Mesenchymal stem cell (in vitro differentiated cells and primary cell): Measurements from ENCODE around the gene ACTR8.

ENCODE experiments used
- DNase-seq: peaks from one replicate; pipeline ENCODE4 v3.0.0-alpha.2; 2013
- H2AFZ ChIP-seq: one replicate; pipeline ENCODE4 v1.6.1; 2013; ENCODE audit warnings: low read depth, mild to moderate bottlenecking, control low read depth, inconsistent platforms, low read length, moderate library complexity
- H2AK5ac ChIP-seq: 2 replicates; pipeline ENCODE4 v1.6.1; 2013; ENCODE audit warnings: low read length, moderate library complexity, mild to moderate bottlenecking, inconsistent platforms; ENCODE audit not compliant: severe bottlenecking
- H2BK120ac ChIP-seq: one replicate; pipeline ENCODE4 v1.6.1; 2013; ENCODE audit warnings: low read depth, mild to moderate bottlenecking, inconsistent platforms, low read length, moderate library complexity
- H2BK12ac ChIP-seq, 2 experiments: one replicate each; pipeline ENCODE4 v1.6.1; 2013; ENCODE audit warnings: inconsistent platforms in 2 of 2, low read length in 2 of 2, mild to moderate bottlenecking in 2 of 2, moderate library complexity in 2 of 2, control low read depth in 1 of 2
- H2BK15ac ChIP-seq: one replicate; pipeline ENCODE4 v1.6.1; 2013; ENCODE audit warnings: mild to moderate bottlenecking, low read depth, inconsistent platforms; ENCODE audit not compliant: poor library complexity, severe bottlenecking
- H2BK5ac ChIP-seq: 2 replicates; pipeline ENCODE4 v1.6.1; 2013; ENCODE audit warnings: low read depth, mild to moderate bottlenecking, low read length, control low read depth, inconsistent platforms; ENCODE audit not compliant: poor library complexity, severe bottlenecking
- H3K14ac ChIP-seq, 2 experiments: one replicate each; pipeline ENCODE4 v1.6.1; 2013; ENCODE audit warnings: inconsistent platforms in 2 of 2, low read length in 2 of 2, control low read depth in 1 of 2, mild to moderate bottlenecking in 1 of 2, moderate library complexity in 1 of 2
- H3K18ac ChIP-seq, 2 experiments: one replicate each; pipeline ENCODE4 v1.6.1; 2013; ENCODE audit warnings: inconsistent platforms in 2 of 2, low read length in 2 of 2, control low read depth in 1 of 2, low read depth in 1 of 2, mild to moderate bottlenecking in 1 of 2
- H3K23ac ChIP-seq, 2 experiments: one replicate each; pipeline ENCODE4 v1.6.1; 2013; ENCODE audit warnings: inconsistent platforms in 2 of 2, low read length in 2 of 2, mild to moderate bottlenecking in 2 of 2, moderate library complexity in 2 of 2, control low read depth in 1 of 2
- H3K27ac ChIP-seq: 2 replicates; pipeline ENCODE4 v1.5.1; 2013; ENCODE audit warnings: mild to moderate bottlenecking, moderate library complexity, low read length, control low read depth, inconsistent platforms; ENCODE audit not compliant: poor library complexity, severe bottlenecking
- H3K27me3 ChIP-seq, 2 experiments: 2 replicates each; pipeline versions ENCODE4 v1.6.1 to v1.7.0; 2013; ENCODE audit warnings: low read length in 2 of 2, mild to moderate bottlenecking in 2 of 2, moderate library complexity in 2 of 2, control low read depth in 1 of 2, inconsistent platforms in 1 of 2; ENCODE audit not compliant: control insufficient read depth in 1 of 2, insufficient read depth in 1 of 2
- H3K36me3 ChIP-seq, 2 experiments: 2 replicates each; pipeline versions ENCODE4 v1.6.1 to v1.7.0; 2013; ENCODE audit warnings: low read length in 2 of 2, control low read depth in 1 of 2, inconsistent platforms in 1 of 2, low read depth in 1 of 2, mild to moderate bottlenecking in 1 of 2; ENCODE audit not compliant: insufficient read depth in 2 of 2, control insufficient read depth in 1 of 2
- H3K4ac ChIP-seq, 2 experiments: one replicate each; pipeline ENCODE4 v1.6.1; 2013; ENCODE audit warnings: inconsistent platforms in 2 of 2, low read length in 2 of 2, mild to moderate bottlenecking in 2 of 2, moderate library complexity in 2 of 2, control low read depth in 1 of 2, low read depth in 1 of 2
- H3K4me1 ChIP-seq: 2 replicates; pipeline ENCODE4 v1.6.1; 2013; ENCODE audit warnings: low read depth, low read length, control low read depth; ENCODE audit not compliant: control insufficient read depth, insufficient read depth
- H3K4me2 ChIP-seq: 2 replicates; pipeline ENCODE4 v1.6.1; 2013; ENCODE audit warnings: low read length, mild to moderate bottlenecking, inconsistent platforms; ENCODE audit not compliant: poor library complexity, severe bottlenecking
- H3K4me3 ChIP-seq, 2 experiments: 2 replicates each; pipeline versions ENCODE4 v1.5.1 to v1.7.0; 2013; ENCODE audit warnings: low read length in 2 of 2, mild to moderate bottlenecking in 2 of 2, control low read depth in 1 of 2, low read depth in 1 of 2; ENCODE audit not compliant: insufficient read depth in 1 of 2
- H3K79me1 ChIP-seq: replicated peaks from 2 replicates; pipeline ENCODE4 v1.6.1; 2013; ENCODE audit warnings: mild to moderate bottlenecking, control low read depth, low read length, inconsistent platforms; ENCODE audit not compliant: poor library complexity, severe bottlenecking
- H3K9ac ChIP-seq: 2 replicates; pipeline ENCODE4 v1.7.0; 2013; ENCODE audit warnings: mild to moderate bottlenecking, low read length, moderate library complexity
- H3K9me3 ChIP-seq: 2 replicates; pipeline ENCODE4 v1.7.0; 2013; ENCODE audit warnings: mild to moderate bottlenecking, low read length; ENCODE audit not compliant: control insufficient read depth
- H4K8ac ChIP-seq: one replicate; pipeline ENCODE4 v1.6.1; 2013; ENCODE audit warnings: inconsistent platforms, mild to moderate bottlenecking, low read length, moderate library complexity
- H4K91ac ChIP-seq: one replicate; pipeline ENCODE4 v1.6.1; 2013; ENCODE audit warnings: mild to moderate bottlenecking, low read length, inconsistent platforms
- WGBS: methylation state at CpG from one replicate; pipeline ENCODE4 v1.1.7; 2013; ENCODE audit warnings: mixed read lengths; 5-methylcytosine and 5-hydroxymethylcytosine counted together

ACTR8 gene

GRCh38 chr3:53829605-53830004 lies 52.3 kb downstream of the ACTR8 start:
- Histone ChIP-seq H2BK120ac (no peak overlapping the region), H3K18ac (no peak overlapping the region), H3K4me1 (no peaks in the 10 kb centered on the region), H2BK5ac (no peak overlapping the region), H3K9ac (no peak overlapping the region), H3K79me1 (no peaks in the 10 kb centered on the region), H3K14ac (no peak overlapping the region), H3K23ac (no peak overlapping the region), H2AK5ac (no peak overlapping the region), H2AFZ (no peak overlapping the region), H3K4me3 (no peak overlapping the region), H2BK15ac (no peak overlapping the region), H4K91ac (no peak overlapping the region), H2BK12ac (no peak overlapping the region), H3K9me3 (no peaks in the 10 kb centered on the region), H3K4me2 (no peak overlapping the region), H3K36me3 (no peaks in the 10 kb centered on the region), H3K27ac (no peak overlapping the region), H3K27me3 (no peaks in the 10 kb centered on the region), H4K8ac (no peak overlapping the region), H3K4ac (no peak overlapping the region)
- 84% methylated on average over 2 of the region's 2 CpGs for WGBS
- no peak for DNase-seq

GRCh38 chr3:53828581-53828980 lies 53.4 kb downstream of the ACTR8 start:
- Histone ChIP-seq H3K9ac (no peak overlapping the region), H3K9me3 (no peaks in the 10 kb centered on the region), H2AFZ (no peak overlapping the region), H2BK120ac (no peak overlapping the region), H4K91ac (no peak overlapping the region), H3K27me3 (no peaks in the 10 kb centered on the region), H3K4ac (no peak overlapping the region), H3K36me3 (peaks cover 0 to 1% of the 10 kb centered on the region in 2 experiments), H3K4me3 (no peak overlapping the region), H2BK12ac (no peak overlapping the region), H4K8ac (no peak overlapping the region), H2BK5ac (no peak overlapping the region), H3K4me1 (no peaks in the 10 kb centered on the region), H2BK15ac (no peak overlapping the region), H3K4me2 (no peak overlapping the region), H3K23ac (no peak overlapping the region), H3K27ac (no peak overlapping the region), H3K79me1 (no peaks in the 10 kb centered on the region), H3K18ac (no peak overlapping the region), H3K14ac (no peak overlapping the region), H2AK5ac (no peak overlapping the region)
- 100% methylated on average over 1 of the region's 1 CpG for WGBS
- DNase-seq, result no peak

- peaks cover 0 to 2% of the 10 kb centered on the region in 2 experiments for H3K36me3 ChIP-seq
- H2AK5ac ChIP-seq, result no peak overlapping the region
- no peak overlapping the region for H3K23ac ChIP-seq
- H3K14ac ChIP-seq, result no peak overlapping the region
- no peak overlapping the region for H3K9ac ChIP-seq
- no peak overlapping the region for H4K91ac ChIP-seq
- no peak overlapping the region for H2BK120ac ChIP-seq
- no peaks in the 10 kb centered on the region for H3K79me1 ChIP-seq
- no peak overlapping the region for H3K4me2 ChIP-seq
- no peak overlapping the region for H2BK12ac ChIP-seq
- H3K4ac ChIP-seq, result no peak overlapping the region
- no peak for DNase-seq
- H2AFZ ChIP-seq, result no peak overlapping the region
- no peak overlapping the region for H2BK5ac ChIP-seq
- H3K27ac ChIP-seq, result no peak overlapping the region
- peaks cover 2% of the 10 kb centered on the region for H3K4me1 ChIP-seq
- 83% methylated on average over 1 of the region's 1 CpG for WGBS
- no peaks in the 10 kb centered on the region for H3K27me3 ChIP-seq
- no peaks in the 10 kb centered on the region for H3K9me3 ChIP-seq
- no peak overlapping the region for H2BK15ac ChIP-seq
- no peak overlapping the region for H4K8ac ChIP-seq
- no peak overlapping the region for H3K4me3 ChIP-seq
- no peak overlapping the region for H3K18ac ChIP-seq
These were observed 55.9 kb downstream of the ACTR8 start for GRCh38 chr3:53826048-53826447.

GRCh38 chr3:53824795-53825194 lies 57.2 kb downstream of the ACTR8 start:
- no peak overlapping the region for H3K23ac ChIP-seq
- 92% methylated on average over 4 of the region's 4 CpGs for WGBS

More at GRCh38 chr3:53824795-53825194, 57.2 kb downstream of the ACTR8 start:
- no peak overlapping the region for H3K4ac ChIP-seq
- no peak overlapping the region for H4K8ac ChIP-seq
- no peak overlapping the region for H3K14ac ChIP-seq
- no peak overlapping the region for H2AK5ac ChIP-seq
- no peak overlapping the region for H3K27ac ChIP-seq
- H2BK12ac ChIP-seq, result no peak overlapping the region
- peaks cover 0 to 2% of the 10 kb centered on the region in 2 experiments for H3K36me3 ChIP-seq
- no peak overlapping the region for H3K4me3 ChIP-seq
- H3K79me1 ChIP-seq, result no peaks in the 10 kb centered on the region
- H2BK5ac ChIP-seq, result no peak overlapping the region
- H3K27me3 ChIP-seq, result no peaks in the 10 kb centered on the region
- H2BK120ac ChIP-seq, result no peak overlapping the region
- H3K4me1 ChIP-seq, result peaks cover 2% of the 10 kb centered on the region
- H3K9me3 ChIP-seq, result no peaks in the 10 kb centered on the region
- no peak overlapping the region for H2BK15ac ChIP-seq
- no peak overlapping the region for H3K9ac ChIP-seq
- H3K18ac ChIP-seq, result no peak overlapping the region
- no peak overlapping the region for H4K91ac ChIP-seq
- no peak for DNase-seq
- H3K4me2 ChIP-seq, result no peak overlapping the region
- no peak overlapping the region for H2AFZ ChIP-seq
